ENCODE data around the gene ITGA4.

ITGA4 gene

GRCh38 chr2:181471783-181472182 is 14.6 kb downstream of the ITGA4 start:
- TF ChIP-seq EP300 (IDR thresholded peaks at IDR 0.05; ENCODE audit: borderline replicate concordance) (no peak), CREB1 (IDR thresholded peaks at IDR 0.05; ENCODE audit: low read depth) (no peak)

GRCh38 chr2:181472990-181473389 is 15.8 kb downstream of the ITGA4 start:
- no peak for TF ChIP-seq EGR1 (IDR thresholded peaks at IDR 0.05)
- TF ChIP-seq YY1 (IDR thresholded peaks at IDR 0.05; ENCODE audit: low read depth) = no peak
- no peak for TF ChIP-seq ZBTB7A (IDR thresholded peaks at IDR 0.05; ENCODE audit: low read depth)
- no peak for TF ChIP-seq TEAD4 (IDR thresholded peaks at IDR 0.05)
- TF ChIP-seq RAD21 (IDR thresholded peaks at IDR 0.05; ENCODE audit: low read depth) = no peak
- TF ChIP-seq FOXM1 (IDR thresholded peaks at IDR 0.05; ENCODE audit: borderline replicate concordance, low read depth) = no peak
- no peak for TF ChIP-seq CEBPB (IDR thresholded peaks at IDR 0.05)
- no peak for TF ChIP-seq MAX (IDR thresholded peaks at IDR 0.05)
- TF ChIP-seq REST (IDR thresholded peaks at IDR 0.05; ENCODE audit: low read depth) = no peak
- no peak for TF ChIP-seq TAF1 (IDR thresholded peaks at IDR 0.05; ENCODE audit: low read depth)
- no peak for TF ChIP-seq EP300 (IDR thresholded peaks at IDR 0.05; ENCODE audit: borderline replicate concordance)
- no peak for TF ChIP-seq NFIC (IDR thresholded peaks at IDR 0.05)
- no peak for TF ChIP-seq CREB1 (IDR thresholded peaks at IDR 0.05; ENCODE audit: low read depth)
- no peak for TF ChIP-seq TCF12 (IDR thresholded peaks at IDR 0.05; ENCODE audit: low read depth)
- no peak for TF ChIP-seq USF1 (IDR thresholded peaks at IDR 0.05)

GRCh38 chr2:181474222-181474881 is 17.2 kb downstream of the ITGA4 start:
- no peak for TF ChIP-seq USF1 (IDR thresholded peaks at IDR 0.05)

- no peak for TF ChIP-seq RAD21 (IDR thresholded peaks at IDR 0.05; ENCODE audit: low read depth)
- TF ChIP-seq USF1 (IDR thresholded peaks at IDR 0.05) = no peak
- TF ChIP-seq YY1 (IDR thresholded peaks at IDR 0.05; ENCODE audit: low read depth) = no peak
- no peak for TF ChIP-seq EGR1 (IDR thresholded peaks at IDR 0.05)
- TF ChIP-seq CEBPB (IDR thresholded peaks at IDR 0.05) = no peak
Observed at GRCh38 chr2:181483211-181483610, 26.0 kb downstream of the ITGA4 start.

GRCh38 chr2:181483876-181484275 is 26.7 kb downstream of the ITGA4 start:
- TF ChIP-seq MAX (IDR thresholded peaks at IDR 0.05) (no peak), FOXM1 (IDR thresholded peaks at IDR 0.05; ENCODE audit: borderline replicate concordance, low read depth) (no peak), YY1 (IDR thresholded peaks at IDR 0.05; ENCODE audit: low read depth) (no peak), TEAD4 (IDR thresholded peaks at IDR 0.05) (no peak), CEBPB (IDR thresholded peaks at IDR 0.05) (no peak), TCF12 (IDR thresholded peaks at IDR 0.05; ENCODE audit: low read depth) (no peak), NFIC (IDR thresholded peaks at IDR 0.05) (no peak), REST (IDR thresholded peaks at IDR 0.05; ENCODE audit: low read depth) (no peak), RAD21 (IDR thresholded peaks at IDR 0.05; ENCODE audit: low read depth) (no peak), CREB1 (IDR thresholded peaks at IDR 0.05; ENCODE audit: low read depth) (no peak), USF1 (IDR thresholded peaks at IDR 0.05) (no peak), ZBTB7A (IDR thresholded peaks at IDR 0.05; ENCODE audit: low read depth) (no peak), EGR1 (IDR thresholded peaks at IDR 0.05) (no peak), TAF1 (IDR thresholded peaks at IDR 0.05; ENCODE audit: low read depth) (no peak), EP300 (IDR thresholded peaks at IDR 0.05; ENCODE audit: borderline replicate concordance) (no peak)
